Measurements from ENCODE around the gene ACHE. TPM values are rescaled to one million over a fixed set of nuclear protein-coding genes. Genes with fewer than 3 reads are reported as not detected.

ACHE gene
- total and polyA plus RNA-seq, 2 of the 13 experiments (the other 11 are each of a cell fraction or from before 2014, with no cell fraction given) = 0.18 to 0.40 TPM

DNA sequence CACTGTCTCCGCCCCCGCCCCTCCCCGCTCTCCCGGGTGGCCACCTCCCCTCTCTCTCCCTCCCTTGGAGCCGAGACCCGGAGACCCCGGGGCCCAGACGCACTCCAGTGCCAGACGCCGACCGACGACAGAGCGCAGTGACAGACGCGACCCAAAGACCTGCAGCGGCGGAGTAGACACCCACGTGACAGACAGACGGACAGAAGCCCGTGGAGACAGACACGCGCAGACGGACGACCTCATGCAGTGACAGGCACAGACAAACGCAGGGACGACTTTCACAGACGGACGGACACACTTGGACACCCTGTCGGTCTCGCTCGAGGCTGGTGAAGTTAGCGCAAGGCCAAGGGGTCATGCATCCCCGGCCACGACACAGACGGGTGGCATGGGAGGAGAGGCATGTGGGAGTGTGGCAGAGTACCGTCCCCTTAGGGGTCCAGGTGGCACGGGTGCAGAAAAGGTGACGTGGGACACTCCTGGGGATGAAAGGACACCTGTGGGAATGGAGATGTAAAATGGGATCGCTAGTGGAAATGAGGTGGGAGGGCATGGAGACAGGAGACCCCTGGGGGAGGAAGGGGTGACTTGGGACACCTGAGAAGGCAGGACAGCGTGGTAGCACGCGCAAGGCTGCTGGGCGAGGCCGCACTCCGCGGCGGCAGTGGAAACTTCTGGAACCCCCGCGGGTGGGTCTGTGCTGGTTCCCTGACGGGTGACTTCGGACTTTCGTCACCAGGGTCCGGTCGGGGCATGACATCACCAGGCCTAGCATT lies 456 bp upstream of the ACHE start (continued):
- TF ChIP-seq, protein P1, sequence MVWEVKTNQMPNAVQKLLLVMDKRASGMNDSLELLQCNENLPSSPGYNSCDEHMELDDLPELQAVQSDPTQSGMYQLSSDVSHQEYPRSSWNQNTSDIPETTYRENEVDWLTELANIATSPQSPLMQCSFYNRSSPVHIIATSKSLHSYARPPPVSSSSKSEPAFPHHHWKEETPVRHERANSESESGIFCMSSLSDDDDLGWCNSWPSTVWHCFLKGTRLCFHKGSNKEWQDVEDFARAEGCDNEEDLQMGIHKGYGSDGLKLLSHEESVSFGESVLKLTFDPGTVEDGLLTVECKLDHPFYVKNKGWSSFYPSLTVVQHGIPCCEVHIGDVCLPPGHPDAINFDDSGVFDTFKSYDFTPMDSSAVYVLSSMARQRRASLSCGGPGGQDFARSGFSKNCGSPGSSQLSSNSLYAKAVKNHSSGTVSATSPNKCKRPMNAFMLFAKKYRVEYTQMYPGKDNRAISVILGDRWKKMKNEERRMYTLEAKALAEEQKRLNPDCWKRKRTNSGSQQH (CRISPR knock-in tag; IDR thresholded peaks at IDR 0.05; ENCODE audit: low read depth) = no peak
- TF ChIP-seq ESRRA (CRISPR knock-in tag; IDR thresholded peaks at IDR 0.05; ENCODE audit: low read depth) (0 out of 2 replicates have a peak, but pooled peaks have one; percentile 5), SAP130 (CRISPR knock-in tag; IDR thresholded peaks at IDR 0.05; ENCODE audit: low read depth) (no peak), SRSF1 (optimal IDR thresholded peaks at IDR 0.05; ENCODE audit: low read depth, low read length) (no peak), PHF20 (CRISPR knock-in tag; IDR thresholded peaks at IDR 0.05) (peak; percentile 36; the same call in 1 of the 2 replicates), SOX13 (IDR thresholded peaks at IDR 0.05) (no peak), SOX13 (CRISPR knock-in tag; conservative IDR thresholded peaks at IDR 0.05 in 1 of 2, IDR thresholded peaks at IDR 0.05 in 1 of 2) (no peak), MEIS2 (CRISPR knock-in tag; IDR thresholded peaks at IDR 0.05) (0 out of 2 replicates have a peak, but pooled peaks have one; percentile 24), ZNF343 (CRISPR knock-in tag; IDR thresholded peaks at IDR 0.05) (no peak), ARID2 (CRISPR knock-in tag; IDR thresholded peaks at IDR 0.05; ENCODE audit: borderline replicate concordance) (no peak), ZNF350 (CRISPR knock-in tag; IDR thresholded peaks at IDR 0.05; ENCODE audit: borderline replicate concordance, low read depth) (no peak), CEBPB (IDR thresholded peaks at IDR 0.05; ENCODE audit: borderline replicate concordance, low read depth, low read length) (peak; percentile 31; the same call in 1 of the 2 replicates), FOXA3 (CRISPR knock-in tag; IDR thresholded peaks at IDR 0.05) (no peak), CBX5 (CRISPR knock-in tag; IDR thresholded peaks at IDR 0.05; ENCODE audit: borderline replicate concordance) (0 out of 2 replicates have a peak, but pooled peaks have one; percentile 36), NCOA1 (CRISPR knock-in tag; IDR thresholded peaks at IDR 0.05) (no peak), MED8 (CRISPR knock-in tag; IDR thresholded peaks at IDR 0.05; ENCODE audit: insufficient replicate concordance) (no peak)
- TF ChIP-seq, protein P2, sequence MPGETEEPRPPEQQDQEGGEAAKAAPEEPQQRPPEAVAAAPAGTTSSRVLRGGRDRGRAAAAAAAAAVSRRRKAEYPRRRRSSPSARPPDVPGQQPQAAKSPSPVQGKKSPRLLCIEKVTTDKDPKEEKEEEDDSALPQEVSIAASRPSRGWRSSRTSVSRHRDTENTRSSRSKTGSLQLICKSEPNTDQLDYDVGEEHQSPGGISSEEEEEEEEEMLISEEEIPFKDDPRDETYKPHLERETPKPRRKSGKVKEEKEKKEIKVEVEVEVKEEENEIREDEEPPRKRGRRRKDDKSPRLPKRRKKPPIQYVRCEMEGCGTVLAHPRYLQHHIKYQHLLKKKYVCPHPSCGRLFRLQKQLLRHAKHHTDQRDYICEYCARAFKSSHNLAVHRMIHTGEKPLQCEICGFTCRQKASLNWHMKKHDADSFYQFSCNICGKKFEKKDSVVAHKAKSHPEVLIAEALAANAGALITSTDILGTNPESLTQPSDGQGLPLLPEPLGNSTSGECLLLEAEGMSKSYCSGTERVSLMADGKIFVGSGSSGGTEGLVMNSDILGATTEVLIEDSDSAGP (CRISPR knock-in tag; IDR thresholded peaks at IDR 0.05; ENCODE audit: borderline replicate concordance) = peak; percentile 49; the same call in 1 of the 2 replicates
- TF ChIP-seq, protein P3, sequence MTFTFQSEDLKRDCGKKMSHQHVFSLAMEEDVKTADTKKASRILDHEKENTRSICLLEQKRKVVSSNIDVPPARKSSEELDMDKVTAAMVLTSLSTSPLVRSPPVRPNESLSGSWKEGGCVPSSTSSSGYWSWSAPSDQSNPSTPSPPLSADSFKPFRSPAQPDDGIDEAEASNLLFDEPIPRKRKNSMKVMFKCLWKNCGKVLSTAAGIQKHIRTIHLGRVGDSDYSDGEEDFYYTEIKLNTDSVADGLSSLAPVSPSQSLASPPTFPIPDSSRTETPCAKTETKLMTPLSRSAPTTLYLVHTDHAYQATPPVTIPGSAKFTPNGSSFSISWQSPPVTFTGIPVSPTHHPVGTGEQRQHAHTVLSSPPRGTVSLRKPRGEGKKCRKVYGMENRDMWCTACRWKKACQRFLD (CRISPR knock-in tag; IDR thresholded peaks at IDR 0.05; ENCODE audit: borderline replicate concordance) = 0 out of 2 replicates have a peak, but pooled peaks have one; percentile 23
- TF ChIP-seq, protein P4, sequence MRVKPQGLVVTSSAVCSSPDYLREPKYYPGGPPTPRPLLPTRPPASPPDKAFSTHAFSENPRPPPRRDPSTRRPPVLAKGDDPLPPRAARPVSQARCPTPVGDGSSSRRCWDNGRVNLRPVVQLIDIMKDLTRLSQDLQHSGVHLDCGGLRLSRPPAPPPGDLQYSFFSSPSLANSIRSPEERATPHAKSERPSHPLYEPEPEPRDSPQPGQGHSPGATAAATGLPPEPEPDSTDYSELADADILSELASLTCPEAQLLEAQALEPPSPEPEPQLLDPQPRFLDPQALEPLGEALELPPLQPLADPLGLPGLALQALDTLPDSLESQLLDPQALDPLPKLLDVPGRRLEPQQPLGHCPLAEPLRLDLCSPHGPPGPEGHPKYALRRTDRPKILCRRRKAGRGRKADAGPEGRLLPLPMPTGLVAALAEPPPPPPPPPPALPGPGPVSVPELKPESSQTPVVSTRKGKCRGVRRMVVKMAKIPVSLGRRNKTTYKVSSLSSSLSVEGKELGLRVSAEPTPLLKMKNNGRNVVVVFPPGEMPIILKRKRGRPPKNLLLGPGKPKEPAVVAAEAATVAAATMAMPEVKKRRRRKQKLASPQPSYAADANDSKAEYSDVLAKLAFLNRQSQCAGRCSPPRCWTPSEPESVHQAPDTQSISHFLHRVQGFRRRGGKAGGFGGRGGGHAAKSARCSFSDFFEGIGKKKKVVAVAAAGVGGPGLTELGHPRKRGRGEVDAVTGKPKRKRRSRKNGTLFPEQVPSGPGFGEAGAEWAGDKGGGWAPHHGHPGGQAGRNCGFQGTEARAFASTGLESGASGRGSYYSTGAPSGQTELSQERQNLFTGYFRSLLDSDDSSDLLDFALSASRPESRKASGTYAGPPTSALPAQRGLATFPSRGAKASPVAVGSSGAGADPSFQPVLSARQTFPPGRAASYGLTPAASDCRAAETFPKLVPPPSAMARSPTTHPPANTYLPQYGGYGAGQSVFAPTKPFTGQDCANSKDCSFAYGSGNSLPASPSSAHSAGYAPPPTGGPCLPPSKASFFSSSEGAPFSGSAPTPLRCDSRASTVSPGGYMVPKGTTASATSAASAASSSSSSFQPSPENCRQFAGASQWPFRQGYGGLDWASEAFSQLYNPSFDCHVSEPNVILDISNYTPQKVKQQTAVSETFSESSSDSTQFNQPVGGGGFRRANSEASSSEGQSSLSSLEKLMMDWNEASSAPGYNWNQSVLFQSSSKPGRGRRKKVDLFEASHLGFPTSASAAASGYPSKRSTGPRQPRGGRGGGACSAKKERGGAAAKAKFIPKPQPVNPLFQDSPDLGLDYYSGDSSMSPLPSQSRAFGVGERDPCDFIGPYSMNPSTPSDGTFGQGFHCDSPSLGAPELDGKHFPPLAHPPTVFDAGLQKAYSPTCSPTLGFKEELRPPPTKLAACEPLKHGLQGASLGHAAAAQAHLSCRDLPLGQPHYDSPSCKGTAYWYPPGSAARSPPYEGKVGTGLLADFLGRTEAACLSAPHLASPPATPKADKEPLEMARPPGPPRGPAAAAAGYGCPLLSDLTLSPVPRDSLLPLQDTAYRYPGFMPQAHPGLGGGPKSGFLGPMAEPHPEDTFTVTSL (CRISPR knock-in tag; IDR thresholded peaks at IDR 0.05; ENCODE audit: borderline replicate concordance) = no peak

Data from HepG2 (cell line).